HCT116 (cell line): ENCODE results near the gene PZP.

Source experiments
- ATF3 ChIP-seq: IDR thresholded peaks from 2 replicates; pipeline ENCODE4 v1.6.1; 2012
- CTCF ChIP-seq, 3 experiments: fragments of 200-600 bp in 1 of 3; sonication (generic) in 1 of 3; IDR thresholded peaks in 2 of 3; conservative IDR thresholded peaks in 1 of 3; 2 replicates each; pipeline ENCODE4 v1.5.1; 2012 to 2017; ENCODE audit warnings: low read depth in 2 of 3, low read length in 2 of 3, antibody characterized with exemption in 1 of 3, borderline replicate concordance in 1 of 3, control low read depth in 1 of 3, mild to moderate bottlenecking in 1 of 3, mixed read lengths in 1 of 3, mixed run types in 1 of 3, moderate library complexity in 1 of 3; ENCODE audit not compliant: insufficient read depth in 1 of 3
- EZH2 ChIP-seq: fragments of 200-600 bp; sonication (generic); IDR thresholded peaks from 2 replicates; pipeline ENCODE4 v1.6.1; 2017; ENCODE audit warnings: antibody characterized with exemption, mixed run types
- EZH2phosphoT487 ChIP-seq: fragments of 200-600 bp; IDR thresholded peaks from 2 replicates; pipeline ENCODE4 v1.6.1; 2018; ENCODE audit warnings: antibody characterized with exemption, borderline replicate concordance
- POLR2A ChIP-seq: IDR thresholded peaks from 2 replicates; pipeline ENCODE4 v1.7.0; 2011; ENCODE audit warnings: borderline replicate concordance; ENCODE audit not compliant: insufficient read depth, insufficient read length; ENCODE audit errors: extremely low read depth
- POLR2AphosphoS5 ChIP-seq: IDR thresholded peaks from 2 replicates; pipeline ENCODE4 v1.6.1; 2011; ENCODE audit warnings: mild to moderate bottlenecking, low read depth, low read length, moderate library complexity
- YY1 ChIP-seq: IDR thresholded peaks from 2 replicates; pipeline ENCODE4 v1.6.1; 2011; ENCODE audit warnings: low read length, low read depth, moderate library complexity, mild to moderate bottlenecking; ENCODE audit not compliant: insufficient replicate concordance; ENCODE audit errors: extremely low read depth
- ZFX ChIP-seq: fragments of 450-650 bp; IDR thresholded peaks from 2 replicates; pipeline ENCODE4 v1.6.1; 2017
- ZNF274 ChIP-seq: fragments of 200-500 bp; sonication (Bioruptor generic); IDR thresholded peaks from 2 replicates; pipeline ENCODE4 v1.6.1; 2014; ENCODE audit warnings: mild to moderate bottlenecking, low read depth, low read length, inconsistent platforms
- TF ChIP-seq, protein P1 (sequence below): IDR thresholded peaks from 2 replicates; pipeline ENCODE4 v1.6.1; 2011; ENCODE audit warnings: mild to moderate bottlenecking, low read length, moderate library complexity; ENCODE audit not compliant: insufficient replicate concordance; ENCODE audit errors: extremely low read depth

DNA sequence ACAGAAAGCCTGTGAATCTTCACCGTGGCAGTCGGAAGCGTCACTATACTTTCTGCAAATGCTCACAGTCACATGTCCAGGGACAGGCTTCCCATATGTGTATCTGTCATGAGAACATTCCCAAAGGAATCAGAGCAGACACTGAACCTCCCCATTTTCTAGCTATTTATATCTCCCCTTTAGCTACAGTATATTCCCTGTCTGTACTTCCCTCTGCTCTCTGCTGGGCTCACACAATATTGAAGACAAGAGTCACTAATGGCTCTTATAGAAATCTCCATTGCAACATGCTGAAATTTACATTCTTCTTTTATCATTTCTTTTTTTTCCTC is 100.7 kb downstream of the PZP start:
- no peak for TF ChIP-seq CTCF (IDR thresholded peaks at IDR 0.05 in 2 of 3, conservative IDR thresholded peaks at IDR 0.05 in 1 of 3; ENCODE audit: borderline replicate concordance in 1 of 3, insufficient read depth in 1 of 3, low read depth in 2 of 3, low read length in 2 of 3)
- TF ChIP-seq EZH2, result no peak
- no peak for TF ChIP-seq YY1
- no peak for TF ChIP-seq EZH2phosphoT487
- no peak for TF ChIP-seq ZFX
- TF ChIP-seq POLR2A, result no peak
- TF ChIP-seq, protein P1, sequence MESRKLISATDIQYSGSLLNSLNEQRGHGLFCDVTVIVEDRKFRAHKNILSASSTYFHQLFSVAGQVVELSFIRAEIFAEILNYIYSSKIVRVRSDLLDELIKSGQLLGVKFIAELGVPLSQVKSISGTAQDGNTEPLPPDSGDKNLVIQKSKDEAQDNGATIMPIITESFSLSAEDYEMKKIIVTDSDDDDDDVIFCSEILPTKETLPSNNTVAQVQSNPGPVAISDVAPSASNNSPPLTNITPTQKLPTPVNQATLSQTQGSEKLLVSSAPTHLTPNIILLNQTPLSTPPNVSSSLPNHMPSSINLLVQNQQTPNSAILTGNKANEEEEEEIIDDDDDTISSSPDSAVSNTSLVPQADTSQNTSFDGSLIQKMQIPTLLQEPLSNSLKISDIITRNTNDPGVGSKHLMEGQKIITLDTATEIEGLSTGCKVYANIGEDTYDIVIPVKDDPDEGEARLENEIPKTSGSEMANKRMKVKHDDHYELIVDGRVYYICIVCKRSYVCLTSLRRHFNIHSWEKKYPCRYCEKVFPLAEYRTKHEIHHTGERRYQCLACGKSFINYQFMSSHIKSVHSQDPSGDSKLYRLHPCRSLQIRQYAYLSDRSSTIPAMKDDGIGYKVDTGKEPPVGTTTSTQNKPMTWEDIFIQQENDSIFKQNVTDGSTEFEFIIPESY, result no peak
- TF ChIP-seq POLR2AphosphoS5, result no peak
- no peak for TF ChIP-seq ATF3
- no peak for TF ChIP-seq ZNF274
